Measurements from ENCODE around the gene KLF12. TPM values are rescaled to one million over a fixed set of nuclear protein-coding genes. Genes with fewer than 3 reads are reported as not detected.

KLF12 gene
- polyA plus RNA-seq, 2 of the 4 experiments (the other 2 are of a cell fraction) = 1.6 to 6.0 TPM

DNA sequence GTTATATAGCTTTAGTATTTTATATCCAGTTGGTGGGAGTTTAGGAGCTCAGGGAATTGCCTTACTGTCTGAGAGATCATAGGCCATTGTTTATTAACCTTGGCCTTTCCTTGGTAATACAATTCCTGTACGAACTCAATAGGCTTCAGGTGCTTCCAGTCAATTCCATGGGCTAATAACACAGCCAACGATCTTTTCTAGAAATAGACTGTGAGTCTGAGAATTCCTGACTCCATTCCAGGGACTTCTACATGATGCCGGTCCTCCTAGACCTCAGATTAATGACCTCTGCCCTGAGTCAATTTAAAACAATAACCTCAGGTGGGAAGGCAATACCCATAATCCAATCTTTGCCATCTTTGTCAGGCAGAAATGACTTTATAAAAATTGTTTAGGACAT lies 39.6 kb upstream of the KLF12 start:
- no peak overlapping the region for H3K4me2 ChIP-seq
- WGBS (ENCODE audit: missing lambda C conversion rate) = 59% methylated on average over 3 of the region's 3 CpGs
- ATAC-seq = no peak
- FAIRE-seq = no peak
- ChIA-PET CTCF (no interaction called here), POLR2A (no interaction called here)
- TF ChIP-seq MYC (IDR thresholded peaks at IDR 0.05; ENCODE audit: borderline replicate concordance, low read length) (no peak), GATA3 (IDR thresholded peaks at IDR 0.05; ENCODE audit: borderline replicate concordance) (no peak), CHD4 (IDR thresholded peaks at IDR 0.05; ENCODE audit: borderline replicate concordance) (no peak), EHF (CRISPR knock-in tag; IDR thresholded peaks at IDR 0.05) (no peak), CBX2 (IDR thresholded peaks at IDR 0.05; ENCODE audit: borderline replicate concordance, low read depth) (no peak), CHD2 (IDR thresholded peaks at IDR 0.05; ENCODE audit: low read length, partially characterized antibody) (no peak), PHF8 (IDR thresholded peaks at IDR 0.05; ENCODE audit: borderline replicate concordance, low read depth) (no peak), RARB (CRISPR knock-in tag; IDR thresholded peaks at IDR 0.05) (no peak)
- TF ChIP-seq, protein P1, sequence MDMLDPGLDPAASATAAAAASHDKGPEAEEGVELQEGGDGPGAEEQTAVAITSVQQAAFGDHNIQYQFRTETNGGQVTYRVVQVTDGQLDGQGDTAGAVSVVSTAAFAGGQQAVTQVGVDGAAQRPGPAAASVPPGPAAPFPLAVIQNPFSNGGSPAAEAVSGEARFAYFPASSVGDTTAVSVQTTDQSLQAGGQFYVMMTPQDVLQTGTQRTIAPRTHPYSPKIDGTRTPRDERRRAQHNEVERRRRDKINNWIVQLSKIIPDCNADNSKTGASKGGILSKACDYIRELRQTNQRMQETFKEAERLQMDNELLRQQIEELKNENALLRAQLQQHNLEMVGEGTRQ (IDR thresholded peaks at IDR 0.05) = no peak
- TF ChIP-seq, protein P2, sequence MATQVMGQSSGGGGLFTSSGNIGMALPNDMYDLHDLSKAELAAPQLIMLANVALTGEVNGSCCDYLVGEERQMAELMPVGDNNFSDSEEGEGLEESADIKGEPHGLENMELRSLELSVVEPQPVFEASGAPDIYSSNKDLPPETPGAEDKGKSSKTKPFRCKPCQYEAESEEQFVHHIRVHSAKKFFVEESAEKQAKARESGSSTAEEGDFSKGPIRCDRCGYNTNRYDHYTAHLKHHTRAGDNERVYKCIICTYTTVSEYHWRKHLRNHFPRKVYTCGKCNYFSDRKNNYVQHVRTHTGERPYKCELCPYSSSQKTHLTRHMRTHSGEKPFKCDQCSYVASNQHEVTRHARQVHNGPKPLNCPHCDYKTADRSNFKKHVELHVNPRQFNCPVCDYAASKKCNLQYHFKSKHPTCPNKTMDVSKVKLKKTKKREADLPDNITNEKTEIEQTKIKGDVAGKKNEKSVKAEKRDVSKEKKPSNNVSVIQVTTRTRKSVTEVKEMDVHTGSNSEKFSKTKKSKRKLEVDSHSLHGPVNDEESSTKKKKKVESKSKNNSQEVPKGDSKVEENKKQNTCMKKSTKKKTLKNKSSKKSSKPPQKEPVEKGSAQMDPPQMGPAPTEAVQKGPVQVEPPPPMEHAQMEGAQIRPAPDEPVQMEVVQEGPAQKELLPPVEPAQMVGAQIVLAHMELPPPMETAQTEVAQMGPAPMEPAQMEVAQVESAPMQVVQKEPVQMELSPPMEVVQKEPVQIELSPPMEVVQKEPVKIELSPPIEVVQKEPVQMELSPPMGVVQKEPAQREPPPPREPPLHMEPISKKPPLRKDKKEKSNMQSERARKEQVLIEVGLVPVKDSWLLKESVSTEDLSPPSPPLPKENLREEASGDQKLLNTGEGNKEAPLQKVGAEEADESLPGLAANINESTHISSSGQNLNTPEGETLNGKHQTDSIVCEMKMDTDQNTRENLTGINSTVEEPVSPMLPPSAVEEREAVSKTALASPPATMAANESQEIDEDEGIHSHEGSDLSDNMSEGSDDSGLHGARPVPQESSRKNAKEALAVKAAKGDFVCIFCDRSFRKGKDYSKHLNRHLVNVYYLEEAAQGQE (IDR thresholded peaks at IDR 0.05) = no peak
- H3K27ac ChIP-seq = no peak overlapping the region
- no peak for DNase-seq (ENCODE audit: low read depth in 1 of 2, low spot score in 1 of 2)
- H3K4me1 ChIP-seq = no peaks in the 10 kb centered on the region
- H3K9me3 ChIP-seq = no peaks in the 10 kb centered on the region
- no peak overlapping the region for H3K4me3 ChIP-seq

DNA sequence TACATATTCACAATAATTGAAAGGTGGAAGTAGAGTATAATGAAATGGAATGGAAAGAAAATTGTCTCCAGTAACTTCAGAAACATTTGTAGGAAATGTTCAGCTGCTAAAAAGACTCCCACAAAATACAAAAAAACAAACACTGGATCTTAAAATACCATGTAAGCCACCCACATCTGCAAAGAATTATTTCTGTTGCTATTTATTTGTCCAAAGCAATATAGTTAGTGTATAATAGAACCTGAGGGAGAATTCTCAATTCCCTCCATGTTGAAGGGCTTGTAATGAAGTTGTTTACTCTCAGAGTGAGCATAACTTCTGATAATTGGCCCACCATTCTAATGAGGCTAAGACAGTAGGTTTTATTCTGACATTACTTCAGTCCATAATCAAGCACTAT lies 37.4 kb upstream of the KLF12 start:
- Histone ChIP-seq H3K9me3 (no peaks in the 10 kb centered on the region), H3K4me2 (no peak overlapping the region), H3K4me1 (no peaks in the 10 kb centered on the region), H3K4me3 (no peak overlapping the region), H3K27ac (no peak overlapping the region)
- FAIRE-seq = no peak
- TF ChIP-seq ZC3H11A (IDR thresholded peaks at IDR 0.05) (no peak), POLR2A (IDR thresholded peaks at IDR 0.05; ENCODE audit: low read length) (no peak), FOSB (CRISPR knock-in tag; IDR thresholded peaks at IDR 0.05) (no peak), NR3C1 (IDR thresholded peaks at IDR 0.05) (no peak), SMC3 (IDR thresholded peaks at IDR 0.05) (no peak), RARB (CRISPR knock-in tag; IDR thresholded peaks at IDR 0.05) (no peak), BHLHE40 (IDR thresholded peaks at IDR 0.05; ENCODE audit: low read depth, low read length) (no peak)
- CTCF ChIA-PET = no interaction called here
- POLR2A ChIA-PET = no interaction called here
- no peak for DNase-seq (ENCODE audit: low read depth in 1 of 2, low spot score in 1 of 2)
- no peak for ATAC-seq

DNA sequence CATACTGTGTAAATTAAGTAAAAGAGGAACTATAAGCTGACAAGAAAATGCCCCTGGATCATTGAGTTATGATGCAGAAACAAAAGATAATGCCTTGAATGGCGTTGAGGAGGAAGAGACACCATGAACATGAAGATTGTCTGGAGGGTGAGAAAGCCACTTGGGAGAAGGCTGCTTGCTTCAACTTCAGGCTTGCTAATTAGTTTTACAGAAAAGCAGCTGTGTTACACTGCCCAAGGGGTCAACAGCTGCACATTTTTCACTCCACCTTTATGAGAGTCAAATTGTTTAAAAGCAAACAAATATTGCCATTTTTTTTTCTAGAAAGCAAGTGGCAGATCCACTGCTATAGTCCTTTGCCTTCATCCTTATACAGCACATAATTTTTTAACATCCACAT lies 35.5 kb upstream of the KLF12 start:
- Histone ChIP-seq H3K27ac (no peak overlapping the region), H3K9me3 (no peaks in the 10 kb centered on the region), H3K4me3 (no peak overlapping the region), H3K4me1 (no peaks in the 10 kb centered on the region), H3K4me2 (no peak overlapping the region)
- DNase-seq (ENCODE audit: low read depth in 1 of 2, low spot score in 1 of 2) (no peak), ATAC-seq (no peak), FAIRE-seq (no peak)
- ChIA-PET POLR2A (no interaction called here), CTCF (no interaction called here)
- WGBS (ENCODE audit: missing lambda C conversion rate) = 42% methylated on average over 1 of the region's 1 CpG
- TF ChIP-seq, protein P3, sequence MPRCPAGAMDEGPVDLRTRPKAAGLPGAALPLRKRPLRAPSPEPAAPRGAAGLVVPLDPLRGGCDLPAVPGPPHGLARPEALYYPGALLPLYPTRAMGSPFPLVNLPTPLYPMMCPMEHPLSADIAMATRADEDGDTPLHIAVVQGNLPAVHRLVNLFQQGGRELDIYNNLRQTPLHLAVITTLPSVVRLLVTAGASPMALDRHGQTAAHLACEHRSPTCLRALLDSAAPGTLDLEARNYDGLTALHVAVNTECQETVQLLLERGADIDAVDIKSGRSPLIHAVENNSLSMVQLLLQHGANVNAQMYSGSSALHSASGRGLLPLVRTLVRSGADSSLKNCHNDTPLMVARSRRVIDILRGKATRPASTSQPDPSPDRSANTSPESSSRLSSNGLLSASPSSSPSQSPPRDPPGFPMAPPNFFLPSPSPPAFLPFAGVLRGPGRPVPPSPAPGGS (IDR thresholded peaks at IDR 0.05) = no peak
- TF ChIP-seq BHLHE40 (IDR thresholded peaks at IDR 0.05; ENCODE audit: low read depth, low read length) (no peak), EP300 (IDR thresholded peaks at IDR 0.05) (no peak), HOXB13 (CRISPR knock-in tag; IDR thresholded peaks at IDR 0.05; ENCODE audit: low read depth) (no peak), CHD4 (IDR thresholded peaks at IDR 0.05; ENCODE audit: borderline replicate concordance) (no peak), RFX5 (IDR thresholded peaks at IDR 0.05) (no peak), TP53 (CRISPR knock-in tag; IDR thresholded peaks at IDR 0.05) (no peak), FOSL2 (IDR thresholded peaks at IDR 0.05) (no peak), FOSL2 (CRISPR knock-in tag; IDR thresholded peaks at IDR 0.05) (no peak), FOXS1 (CRISPR knock-in tag; IDR thresholded peaks at IDR 0.05) (no peak), JUN (IDR thresholded peaks at IDR 0.05) (no peak), HOXB5 (CRISPR knock-in tag; IDR thresholded peaks at IDR 0.05) (no peak)
- TF ChIP-seq, protein P4, sequence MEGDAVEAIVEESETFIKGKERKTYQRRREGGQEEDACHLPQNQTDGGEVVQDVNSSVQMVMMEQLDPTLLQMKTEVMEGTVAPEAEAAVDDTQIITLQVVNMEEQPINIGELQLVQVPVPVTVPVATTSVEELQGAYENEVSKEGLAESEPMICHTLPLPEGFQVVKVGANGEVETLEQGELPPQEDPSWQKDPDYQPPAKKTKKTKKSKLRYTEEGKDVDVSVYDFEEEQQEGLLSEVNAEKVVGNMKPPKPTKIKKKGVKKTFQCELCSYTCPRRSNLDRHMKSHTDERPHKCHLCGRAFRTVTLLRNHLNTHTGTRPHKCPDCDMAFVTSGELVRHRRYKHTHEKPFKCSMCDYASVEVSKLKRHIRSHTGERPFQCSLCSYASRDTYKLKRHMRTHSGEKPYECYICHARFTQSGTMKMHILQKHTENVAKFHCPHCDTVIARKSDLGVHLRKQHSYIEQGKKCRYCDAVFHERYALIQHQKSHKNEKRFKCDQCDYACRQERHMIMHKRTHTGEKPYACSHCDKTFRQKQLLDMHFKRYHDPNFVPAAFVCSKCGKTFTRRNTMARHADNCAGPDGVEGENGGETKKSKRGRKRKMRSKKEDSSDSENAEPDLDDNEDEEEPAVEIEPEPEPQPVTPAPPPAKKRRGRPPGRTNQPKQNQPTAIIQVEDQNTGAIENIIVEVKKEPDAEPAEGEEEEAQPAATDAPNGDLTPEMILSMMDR (IDR thresholded peaks at IDR 0.05) = no peak
- TF ChIP-seq, protein P5, sequence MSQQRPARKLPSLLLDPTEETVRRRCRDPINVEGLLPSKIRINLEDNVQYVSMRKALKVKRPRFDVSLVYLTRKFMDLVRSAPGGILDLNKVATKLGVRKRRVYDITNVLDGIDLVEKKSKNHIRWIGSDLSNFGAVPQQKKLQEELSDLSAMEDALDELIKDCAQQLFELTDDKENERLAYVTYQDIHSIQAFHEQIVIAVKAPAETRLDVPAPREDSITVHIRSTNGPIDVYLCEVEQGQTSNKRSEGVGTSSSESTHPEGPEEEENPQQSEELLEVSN (IDR thresholded peaks at IDR 0.05; ENCODE audit: borderline replicate concordance, low read depth) = no peak

All from A549 (cell line).